Suprapubic skin (tissue), 4 donors: ENCODE data around the gene JAZF1. TPM values are rescaled to one million over a fixed set of nuclear protein-coding genes. Genes with fewer than 3 reads are reported as not detected.
A peak's percentile ranks its signal among the peaks of the same experiment; 100 is the strongest.

Experiments
- DNase-seq, 2 donors: peaks; one replicate each; pipeline ENCODE4 v3.0.0-alpha.2; 2019; ENCODE audit warnings: low spot score in 2 of 2
- H3K27ac ChIP-seq: fragments of 200-600 bp; sonication (generic); one replicate; pipeline ENCODE4 v1.5.1; 2019
- H3K27me3 ChIP-seq: fragments of 200-600 bp; sonication (generic); one replicate; pipeline ENCODE4 v1.5.1; 2019
- H3K36me3 ChIP-seq: fragments of 200-600 bp; sonication (generic); one replicate; pipeline ENCODE4 v1.5.1; 2019
- H3K4me1 ChIP-seq: fragments of 200-600 bp; sonication (generic); one replicate; pipeline ENCODE4 v1.5.1; 2019
- H3K4me3 ChIP-seq: fragments of 200-600 bp; sonication (generic); one replicate; pipeline ENCODE4 v1.5.1; 2019; ENCODE audit warnings: mild to moderate bottlenecking
- H3K9me3 ChIP-seq: fragments of 200-600 bp; sonication (generic); one replicate; pipeline ENCODE4 v1.5.1; 2019
- CTCF ChIP-seq, 2 donors: fragments of 200-600 bp in 1 of 2; fragments of 450-650 bp in 1 of 2; sonication (generic) in 1 of 2; IDR thresholded peaks; one replicate each; pipeline ENCODE4 v1.5.1; 2016 to 2019; ENCODE audit warnings: antibody characterized with exemption in 2 of 2, mild to moderate bottlenecking in 1 of 2, moderate library complexity in 1 of 2
- EP300 ChIP-seq: sonication (generic); formaldehyde crosslinking; IDR thresholded peaks from one replicate; pipeline ENCODE4 v1.6.1; 2017; ENCODE audit warnings: antibody characterized with exemption
- POLR2A ChIP-seq, 2 donors: fragments of 450-650 bp; IDR thresholded peaks; one replicate each; pipeline ENCODE4 v1.6.1; 2017; ENCODE audit warnings: antibody characterized with exemption in 2 of 2, mild to moderate bottlenecking in 2 of 2, moderate library complexity in 2 of 2
- POLR2AphosphoS5 ChIP-seq, 3 donors: sonication (generic); formaldehyde crosslinking; IDR thresholded peaks; one replicate each; pipeline ENCODE4 v1.6.1; 2017; ENCODE audit warnings: antibody characterized with exemption in 3 of 3
- whole genome bisulfite sequencing: methylation state at CpG from one replicate; pipeline ENCODE4 v1.1.5; 2018; 5-methylcytosine and 5-hydroxymethylcytosine counted together
- total RNA-seq, 4 donors: library from RNA; depleted of rRNA; stranded (reverse); fragments of >200 nt; gene quantifications; one replicate each; pipeline ENCODE4 v1.1.0, GENCODE V29; 2016

Gene JAZF1
- total RNA-seq, 4 donors from 2014 or later = 5.0 to 8.4 (median 7.4) TPM

DNA sequence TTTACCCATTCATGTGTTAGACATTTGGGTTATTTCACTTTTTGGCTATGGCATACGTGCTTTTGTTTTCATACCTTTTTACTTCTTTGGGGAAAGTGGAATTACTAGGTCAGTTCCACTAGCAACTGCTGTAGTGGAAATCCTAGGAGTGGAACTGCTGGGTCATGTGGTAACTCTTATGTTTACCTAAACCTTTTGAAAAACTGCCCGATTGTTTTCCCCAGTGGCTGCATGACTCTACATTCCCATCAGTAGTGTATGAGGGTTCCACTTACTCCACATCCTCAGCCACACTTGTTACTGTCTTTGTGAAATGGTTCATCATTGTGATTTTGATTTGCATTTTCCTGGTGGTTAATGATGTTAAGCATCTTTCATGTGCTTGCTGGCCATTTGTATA, 358.4 kb downstream of the JAZF1 start:
- Histone ChIP-seq H3K36me3 (peaks cover 31% of the 10 kb centered on the region), H3K4me3 (no peak overlapping the region)
- WGBS = 88% methylated on average over 2 of the region's 2 CpGs

DNA sequence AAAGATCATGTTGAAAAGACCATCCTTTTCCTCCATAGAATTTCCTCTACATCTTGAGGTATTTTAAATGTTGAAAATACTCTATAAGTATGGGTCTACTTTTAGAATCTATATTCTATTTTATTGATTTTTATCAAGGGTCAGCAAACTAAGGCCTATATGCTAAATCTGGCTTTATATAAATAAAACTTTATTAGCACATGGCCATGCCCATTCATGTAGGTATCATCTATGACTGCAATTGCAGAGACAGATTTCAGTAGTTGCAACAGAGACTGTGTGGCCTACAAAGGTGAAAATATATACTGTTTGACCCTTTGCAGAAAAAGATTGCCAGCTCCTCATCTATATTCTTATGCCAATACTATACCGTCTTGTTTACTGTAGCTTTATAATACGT, 367.9 kb downstream of the JAZF1 start:
- Histone ChIP-seq H3K36me3 (peaks cover 33% of the 10 kb centered on the region), H3K27me3 (no peaks in the 10 kb centered on the region), H3K27ac (no peak overlapping the region), H3K4me3 (no peak overlapping the region), H3K9me3 (no peaks in the 10 kb centered on the region), H3K4me1 (peaks cover 3% of the 10 kb centered on the region)
- TF ChIP-seq EP300 = no peak
- TF ChIP-seq POLR2A (IDR thresholded peaks at IDR 0.05) = no peak
- DNase-seq = no peak
- WGBS = 95% methylated on average over 2 of the region's 2 CpGs

More for the DNA sequence above, 358.4 kb downstream of the JAZF1 start:
- TF ChIP-seq POLR2A (IDR thresholded peaks at IDR 0.05) (no peak), POLR2AphosphoS5 (IDR thresholded peaks at IDR 0.05) (no peak), CTCF (IDR thresholded peaks at IDR 0.05) (no peak), EP300 (no peak)
- no peak overlapping the region for H3K27ac ChIP-seq
- no peaks in the 10 kb centered on the region for H3K9me3 ChIP-seq
- H3K4me1 ChIP-seq = no peaks in the 10 kb centered on the region
- no peaks in the 10 kb centered on the region for H3K27me3 ChIP-seq
- DNase-seq = no peak

DNA sequence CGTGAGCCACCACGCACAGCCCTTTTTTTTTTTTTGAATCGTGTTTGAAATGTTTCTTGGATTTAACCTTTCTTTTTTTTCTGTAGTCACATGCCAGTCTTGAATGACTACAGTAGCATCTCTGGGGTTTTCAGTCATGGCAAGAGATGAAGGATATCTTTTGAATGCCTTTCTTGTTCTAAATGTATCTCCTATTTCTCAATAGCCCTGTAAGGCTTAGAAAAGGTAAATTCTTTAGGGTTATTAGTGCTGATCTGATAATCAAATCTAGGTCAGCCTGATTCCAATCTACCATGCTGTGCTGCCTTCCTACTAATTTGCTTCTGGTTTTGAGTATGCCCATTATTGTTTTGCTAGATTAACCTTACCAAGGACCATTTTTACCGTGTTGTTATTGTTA, 370.4 kb downstream of the JAZF1 start:
- Histone ChIP-seq H3K36me3 (peaks cover 25% of the 10 kb centered on the region), H3K27ac (no peak overlapping the region), H3K4me1 (peaks cover 3% of the 10 kb centered on the region), H3K9me3 (no peaks in the 10 kb centered on the region), H3K4me3 (no peak overlapping the region), H3K27me3 (no peaks in the 10 kb centered on the region)
- 85% methylated on average over 4 of the region's 4 CpGs for WGBS
- no peak for DNase-seq
- TF ChIP-seq CTCF (IDR thresholded peaks at IDR 0.05) = no peak
- no peak for TF ChIP-seq POLR2A (IDR thresholded peaks at IDR 0.05)
- no peak for TF ChIP-seq EP300
- no peak for TF ChIP-seq POLR2AphosphoS5 (IDR thresholded peaks at IDR 0.05)

- Histone ChIP-seq H3K4me3 (no peak overlapping the region), H3K27me3 (no peaks in the 10 kb centered on the region), H3K9me3 (no peaks in the 10 kb centered on the region), H3K36me3 (peaks cover 19% of the 10 kb centered on the region), H3K27ac (no peak overlapping the region), H3K4me1 (peaks cover 3% of the 10 kb centered on the region)
- DNase-seq = no peak
- no peak for TF ChIP-seq POLR2A (IDR thresholded peaks at IDR 0.05)
- TF ChIP-seq CTCF (IDR thresholded peaks at IDR 0.05) = no peak
- WGBS = 81% methylated on average over 2 of the region's 2 CpGs
Measured at GRCh38 chr7:27808626-27809025, 372.0 kb downstream of the JAZF1 start.

- TF ChIP-seq POLR2AphosphoS5 (IDR thresholded peaks at IDR 0.05) = no peak
- no peak for TF ChIP-seq CTCF (IDR thresholded peaks at IDR 0.05)
- TF ChIP-seq POLR2A (IDR thresholded peaks at IDR 0.05) = no peak
- no peak for TF ChIP-seq EP300
- Histone ChIP-seq H3K4me3 (no peak overlapping the region), H3K27ac (no peak overlapping the region), H3K9me3 (no peaks in the 10 kb centered on the region), H3K4me1 (peaks cover 3% of the 10 kb centered on the region), H3K27me3 (no peaks in the 10 kb centered on the region), H3K36me3 (peaks cover 17% of the 10 kb centered on the region)
- WGBS = 72% methylated on average over 3 of the region's 3 CpGs
- no peak for DNase-seq
Measured at GRCh38 chr7:27804139-27804538, 376.5 kb downstream of the JAZF1 start.

GRCh38 chr7:27802999-27803398, 377.6 kb downstream of the JAZF1 start:
- Histone ChIP-seq H3K27me3 (no peaks in the 10 kb centered on the region), H3K4me1 (no peaks in the 10 kb centered on the region), H3K36me3 (peaks cover 20% of the 10 kb centered on the region), H3K9me3 (no peaks in the 10 kb centered on the region), H3K4me3 (no peak overlapping the region), H3K27ac (peak overlapping the region; percentile 35)
- WGBS = 65% methylated on average over 2 of the region's 2 CpGs
- TF ChIP-seq EP300 (no peak), CTCF (IDR thresholded peaks at IDR 0.05) (no peak), POLR2A (IDR thresholded peaks at IDR 0.05) (no peak), POLR2AphosphoS5 (IDR thresholded peaks at IDR 0.05) (no peak)
- no peak for DNase-seq
